GM12878 (cell line): ENCODE measurements around the gene MYMX. TPM values are rescaled to one million over a fixed set of nuclear protein-coding genes. Genes with fewer than 3 reads are reported as not detected.
A peak's percentile ranks its signal among the peaks of the same experiment; 100 is the strongest.

ENCODE experiments used
- CUX1 ChIP-seq: IDR thresholded peaks from 2 replicates; pipeline ENCODE4 v1.6.1; 2012; ENCODE audit warnings: improper control_type of control experiment, low read depth, low read length; ENCODE audit not compliant: insufficient replicate concordance
- E2F8 ChIP-seq: fragments of 450-650 bp; IDR thresholded peaks from 2 replicates; pipeline ENCODE4 v1.6.1; 2018; ENCODE audit warnings: mild to moderate bottlenecking, low read depth, moderate library complexity; ENCODE audit not compliant: partially characterized antibody
- HDGF ChIP-seq: fragments of 450-650 bp; IDR thresholded peaks from 2 replicates; pipeline ENCODE4 v1.6.1; 2016; ENCODE audit warnings: antibody characterized with exemption
- LARP7 ChIP-seq: fragments of 450-650 bp; IDR thresholded peaks from 2 replicates; pipeline ENCODE4 v1.6.1; 2017; ENCODE audit warnings: mild to moderate bottlenecking
- MLLT1 ChIP-seq: fragments of 450-650 bp; IDR thresholded peaks from 2 replicates; pipeline ENCODE4 v1.6.1; 2016; ENCODE audit warnings: mild to moderate bottlenecking
- RBBP5 ChIP-seq: fragments of 200-600 bp; sonication (generic); conservative IDR thresholded peaks from 2 replicates; pipeline ENCODE4 v1.6.1; 2016
- SMAD1 ChIP-seq: fragments of 450-650 bp; IDR thresholded peaks from 2 replicates; pipeline ENCODE4 v1.6.1; 2018; ENCODE audit warnings: mild to moderate bottlenecking, low read depth; ENCODE audit not compliant: partially characterized antibody
- SREBF1 ChIP-seq: IDR thresholded peaks from 2 replicates; pipeline ENCODE4 v1.6.1; 2012; ENCODE audit warnings: mild to moderate bottlenecking, low read length
- ZBED1 ChIP-seq: IDR thresholded peaks from 2 replicates; pipeline ENCODE4 v1.6.1; 2016; ENCODE audit warnings: borderline replicate concordance
- polyA plus RNA-seq, 11 experiments: library from polyadenylated mRNA; depleted of rRNA in 4 of 11; unstranded in 6 of 11; stranded (reverse) in 5 of 11; fragments of >200 nt; fragmentation: Nextera tagmentation in 4 of 11; fragmentation: Illumina TruSeq in 1 of 11; extraction: Ambion mirVana in 4 of 11; extraction: Trizol in 1 of 11; gene quantifications; 1 replicate in 1 of 11; 2 replicates in 10 of 11; pipeline versions ENCODE4 v1.2.1 to v1.2.3, GENCODE V29; 2011 to 2016; ENCODE audit warnings: inconsistent platforms in 2 of 11, missing spikeins in 2 of 11, low read depth in 1 of 11
- total RNA-seq, 4 experiments: library from RNA; depleted of rRNA in 3 of 4; stranded (reverse); fragments of >200 nt in 3 of 4; fragmentation: Illumina TruSeq in 1 of 4; extraction: Trizol in 1 of 4; gene quantifications; 2 replicates each; pipeline versions ENCODE4 v1.2.1 to v1.2.3, GENCODE V29; 2013 to 2021
- TF ChIP-seq, protein P1 (sequence below): fragments of 150-350 bp; IDR thresholded peaks from 2 replicates; pipeline ENCODE4 v1.6.1; 2016; ENCODE audit warnings: low read depth, low read length
- TF ChIP-seq, protein P2 (sequence below): fragments of 450-650 bp; IDR thresholded peaks from 2 replicates; pipeline ENCODE4 v1.6.1; 2017; ENCODE audit warnings: mild to moderate bottlenecking, moderate library complexity

MYMX gene
- total and polyA plus RNA-seq, 10 of the 15 experiments (the other 5 are each of a cell fraction or from before 2014, with no cell fraction given), result not detected

GRCh38 chr6:44260451-44261297 lies 43.9 kb downstream of the MYMX start (continued):
- no peak for TF ChIP-seq CUX1
- peak; percentile 99 for TF ChIP-seq MLLT1
- TF ChIP-seq, protein P1, sequence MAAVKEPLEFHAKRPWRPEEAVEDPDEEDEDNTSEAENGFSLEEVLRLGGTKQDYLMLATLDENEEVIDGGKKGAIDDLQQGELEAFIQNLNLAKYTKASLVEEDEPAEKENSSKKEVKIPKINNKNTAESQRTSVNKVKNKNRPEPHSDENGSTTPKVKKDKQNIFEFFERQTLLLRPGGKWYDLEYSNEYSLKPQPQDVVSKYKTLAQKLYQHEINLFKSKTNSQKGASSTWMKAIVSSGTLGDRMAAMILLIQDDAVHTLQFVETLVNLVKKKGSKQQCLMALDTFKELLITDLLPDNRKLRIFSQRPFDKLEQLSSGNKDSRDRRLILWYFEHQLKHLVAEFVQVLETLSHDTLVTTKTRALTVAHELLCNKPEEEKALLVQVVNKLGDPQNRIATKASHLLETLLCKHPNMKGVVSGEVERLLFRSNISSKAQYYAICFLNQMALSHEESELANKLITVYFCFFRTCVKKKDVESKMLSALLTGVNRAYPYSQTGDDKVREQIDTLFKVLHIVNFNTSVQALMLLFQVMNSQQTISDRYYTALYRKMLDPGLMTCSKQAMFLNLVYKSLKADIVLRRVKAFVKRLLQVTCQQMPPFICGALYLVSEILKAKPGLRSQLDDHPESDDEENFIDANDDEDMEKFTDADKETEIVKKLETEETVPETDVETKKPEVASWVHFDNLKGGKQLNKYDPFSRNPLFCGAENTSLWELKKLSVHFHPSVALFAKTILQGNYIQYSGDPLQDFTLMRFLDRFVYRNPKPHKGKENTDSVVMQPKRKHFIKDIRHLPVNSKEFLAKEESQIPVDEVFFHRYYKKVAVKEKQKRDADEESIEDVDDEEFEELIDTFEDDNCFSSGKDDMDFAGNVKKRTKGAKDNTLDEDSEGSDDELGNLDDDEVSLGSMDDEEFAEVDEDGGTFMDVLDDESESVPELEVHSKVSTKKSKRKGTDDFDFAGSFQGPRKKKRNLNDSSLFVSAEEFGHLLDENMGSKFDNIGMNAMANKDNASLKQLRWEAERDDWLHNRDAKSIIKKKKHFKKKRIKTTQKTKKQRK, result no peak
- TF ChIP-seq, protein P2, sequence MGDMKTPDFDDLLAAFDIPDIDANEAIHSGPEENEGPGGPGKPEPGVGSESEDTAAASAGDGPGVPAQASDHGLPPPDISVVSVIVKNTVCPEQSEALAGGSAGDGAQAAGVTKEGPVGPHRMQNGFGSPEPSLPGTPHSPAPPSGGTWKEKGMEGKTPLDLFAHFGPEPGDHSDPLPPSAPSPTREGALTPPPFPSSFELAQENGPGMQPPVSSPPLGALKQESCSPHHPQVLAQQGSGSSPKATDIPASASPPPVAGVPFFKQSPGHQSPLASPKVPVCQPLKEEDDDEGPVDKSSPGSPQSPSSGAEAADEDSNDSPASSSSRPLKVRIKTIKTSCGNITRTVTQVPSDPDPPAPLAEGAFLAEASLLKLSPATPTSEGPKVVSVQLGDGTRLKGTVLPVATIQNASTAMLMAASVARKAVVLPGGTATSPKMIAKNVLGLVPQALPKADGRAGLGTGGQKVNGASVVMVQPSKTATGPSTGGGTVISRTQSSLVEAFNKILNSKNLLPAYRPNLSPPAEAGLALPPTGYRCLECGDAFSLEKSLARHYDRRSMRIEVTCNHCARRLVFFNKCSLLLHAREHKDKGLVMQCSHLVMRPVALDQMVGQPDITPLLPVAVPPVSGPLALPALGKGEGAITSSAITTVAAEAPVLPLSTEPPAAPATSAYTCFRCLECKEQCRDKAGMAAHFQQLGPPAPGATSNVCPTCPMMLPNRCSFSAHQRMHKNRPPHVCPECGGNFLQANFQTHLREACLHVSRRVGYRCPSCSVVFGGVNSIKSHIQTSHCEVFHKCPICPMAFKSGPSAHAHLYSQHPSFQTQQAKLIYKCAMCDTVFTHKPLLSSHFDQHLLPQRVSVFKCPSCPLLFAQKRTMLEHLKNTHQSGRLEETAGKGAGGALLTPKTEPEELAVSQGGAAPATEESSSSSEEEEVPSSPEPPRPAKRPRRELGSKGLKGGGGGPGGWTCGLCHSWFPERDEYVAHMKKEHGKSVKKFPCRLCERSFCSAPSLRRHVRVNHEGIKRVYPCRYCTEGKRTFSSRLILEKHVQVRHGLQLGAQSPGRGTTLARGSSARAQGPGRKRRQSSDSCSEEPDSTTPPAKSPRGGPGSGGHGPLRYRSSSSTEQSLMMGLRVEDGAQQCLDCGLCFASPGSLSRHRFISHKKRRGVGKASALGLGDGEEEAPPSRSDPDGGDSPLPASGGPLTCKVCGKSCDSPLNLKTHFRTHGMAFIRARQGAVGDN, result peak; percentile 77
- TF ChIP-seq LARP7, result no peak; the same call in 1 of the 2 replicates
- peak; percentile 90 for TF ChIP-seq HDGF
- TF ChIP-seq RBBP5, result no peak
- TF ChIP-seq SREBF1, result no peak
- peak; percentile 18 for TF ChIP-seq E2F8
- TF ChIP-seq ZBED1, result no peak
- TF ChIP-seq SMAD1, result peak; percentile 86
